T1000 (cell line): Measurements from ENCODE around the gene RFC4.

Experiments
- DNase-seq: peaks from one replicate; lab custom pipeline; 2025; ENCODE audit warnings: mixed read lengths; lab: John Stamatoyannopoulos, UW

The RFC4 gene

GRCh38 chr3:186743666-186744065 is 62.6 kb downstream of the RFC4 start:
- no peak for DNase-seq

GRCh38 chr3:186742618-186743380 is 63.5 kb downstream of the RFC4 start:
- DNase-seq, result no peak
